GM10248 (cell line): ENCODE results near the gene EVA1B.

Experiments
- CTCF ChIA-PET: fragments of 300-600 bp; sonication (Branson Sonifier 250); formaldehyde crosslinking; extraction: SDS; loops from one replicate; lab custom pipeline; 2021; ENCODE audit warnings: antibody characterized with exemption; lab: Yijun Ruan, JAX
- POLR2A ChIA-PET: fragments of 350-650 bp; sonication (Branson Sonifier 250); formaldehyde crosslinking; extraction: SDS; loops from one replicate; lab custom pipeline; 2020; ENCODE audit warnings: antibody characterized with exemption; lab: Yijun Ruan, JAX
- DNase-seq: peaks from one replicate; pipeline ENCODE4 v3.0.0; 2012; ENCODE audit errors: extremely low spot score
- CTCF ChIP-seq: IDR thresholded peaks from 2 replicates; pipeline ENCODE4 v1.5.1; 2012; ENCODE audit warnings: mild to moderate bottlenecking, low read depth; ENCODE audit errors: extremely low read depth, missing control alignments, control extremely low read depth

The EVA1B gene

GRCh38 chr1:36365381-36365780 lies 41.9 kb upstream of the EVA1B start:
- TF ChIP-seq CTCF, result no peak
- no peak for DNase-seq
- CTCF ChIA-PET, result interaction anchor here (1.7 to 1.8 kb wide), 2 partner anchors 9 to 19 kb away, joined by 3 to 6 read pairs; no protein-coding TSS in a partner anchor

GRCh38 chr1:36359911-36360550 lies 36.6 kb upstream of the EVA1B start:
- TF ChIP-seq CTCF, result no peak
- CTCF ChIA-PET, result interaction anchor here (0.9 to 2.5 kb wide), 8 partner anchors 8 to 260 kb away, joined by 3 to 13 read pairs (median 7); no protein-coding TSS in a partner anchor
- DNase-seq, result no peak
- POLR2A ChIA-PET, result interaction anchor here (1.0 kb wide), 1 partner anchor 12 kb away, joined by 3 read pairs; no protein-coding TSS in a partner anchor

More at GRCh38 chr1:36365381-36365780, 41.9 kb upstream of the EVA1B start:
- POLR2A ChIA-PET, result no interaction called here

- no peak for TF ChIP-seq CTCF
- no peak for DNase-seq
- CTCF ChIA-PET, result interaction anchor here (2.0 to 2.5 kb wide), 3 partner anchors 9 to 17 kb away, joined by 9 to 13 read pairs (median 12); no protein-coding TSS in a partner anchor
- POLR2A ChIA-PET, result no interaction called here
These were observed 35.9 kb upstream of the EVA1B start for GRCh38 chr1:36359383-36359782.

- no peak for TF ChIP-seq CTCF
- ChIA-PET POLR2A (no interaction called here), CTCF (interaction anchor here (2.0 to 2.5 kb wide), 3 partner anchors 8 to 16 kb away, joined by 9 to 13 read pairs (median 12); no protein-coding TSS in a partner anchor)
- no peak for DNase-seq
These were observed 35.2 kb upstream of the EVA1B start for GRCh38 chr1:36358514-36359084.

- DNase-seq, result no peak
- TF ChIP-seq CTCF, result no peak
- ChIA-PET CTCF (interaction anchor here (1.5 to 7.0 kb wide), 3 partner anchors 10 to 14 kb away, joined by 6 to 45 read pairs (median 21); no protein-coding TSS in a partner anchor), POLR2A (interaction anchor here (1.0 kb wide), 1 partner anchor 28 kb away, joined by 3 read pairs; no protein-coding TSS in a partner anchor)
These were observed 32.4 kb upstream of the EVA1B start for GRCh38 chr1:36355811-36356210.

GRCh38 chr1:36354486-36354885 lies 31.0 kb upstream of the EVA1B start:
- ChIA-PET POLR2A (no interaction called here), CTCF (interaction anchor here (7.0 to 7.5 kb wide), 2 partner anchors 13 to 14 kb away, joined by 45 to 63 read pairs; no protein-coding TSS in a partner anchor)
- no peak for DNase-seq
- TF ChIP-seq CTCF, result no peak
